CD14-positive monocyte (primary cell): ENCODE measurements around the gene GUCY2D. TPM values are rescaled to one million over a fixed set of nuclear protein-coding genes. Genes with fewer than 3 reads are reported as not detected.

Source experiments
- DNase-seq, 3 donors: peaks; one replicate each; pipeline ENCODE4 v3.0.0-alpha.2; 2011 to 2022
- H2AFZ ChIP-seq: 2 replicates; pipeline ENCODE4 v1.6.0; 2012; ENCODE audit warnings: mild to moderate bottlenecking, low read depth, low read length, inconsistent platforms; ENCODE audit not compliant: insufficient read depth, poor library complexity, severe bottlenecking
- H3K27ac ChIP-seq, 2 donors: 1 replicate in 1 of 2; 2 replicates in 1 of 2; pipeline ENCODE4 v1.5.1; 2012 to 2013; ENCODE audit warnings: low read length in 2 of 2, control low read depth in 1 of 2, inconsistent platforms in 1 of 2, low read depth in 1 of 2, mild to moderate bottlenecking in 1 of 2
- H3K27me3 ChIP-seq, 2 donors: one replicate each; pipeline versions ENCODE4 v1.6.0 to v1.6.1; 2011 to 2013; ENCODE audit warnings: low read length in 2 of 2; ENCODE audit not compliant: control insufficient read depth in 2 of 2, insufficient read depth in 2 of 2
- H3K36me3 ChIP-seq, 2 donors: replicated peaks in 1 of 2; 1 replicate in 1 of 2; 2 replicates in 1 of 2; pipeline versions ENCODE4 v1.5.1 to v1.6.1; 2012 to 2013; ENCODE audit warnings: low read length in 2 of 2, control low read depth in 1 of 2, inconsistent platforms in 1 of 2, mild to moderate bottlenecking in 1 of 2; ENCODE audit not compliant: insufficient read depth in 2 of 2, control insufficient read depth in 1 of 2
- H3K4me1 ChIP-seq, 2 donors: 1 replicate in 1 of 2; 2 replicates in 1 of 2; pipeline versions ENCODE4 v1.5.1 to v1.6.1; 2012 to 2013; ENCODE audit warnings: low read length in 2 of 2, control low read depth in 1 of 2, inconsistent platforms in 1 of 2, mild to moderate bottlenecking in 1 of 2, moderate library complexity in 1 of 2; ENCODE audit not compliant: insufficient read depth in 2 of 2, control insufficient read depth in 1 of 2
- H3K4me2 ChIP-seq: replicated peaks from 2 replicates; pipeline ENCODE3; 2012; ENCODE audit warnings: low read length, moderate library complexity, mild to moderate bottlenecking; ENCODE audit not compliant: poor library complexity, severe bottlenecking; ENCODE audit errors: extremely low read depth
- H3K4me3 ChIP-seq, 3 experiments: fragments of 200-600 bp in 1 of 3; sonication (generic) in 1 of 3; replicated peaks in 1 of 3; 1 replicate in 2 of 3; 2 replicates in 1 of 3; pipeline ENCODE4 v1.5.1; 2011 to 2013; ENCODE audit warnings: low read length in 3 of 3, mild to moderate bottlenecking in 3 of 3, control low read depth in 2 of 3, low read depth in 2 of 3, inconsistent platforms in 1 of 3, moderate library complexity in 1 of 3
- H3K79me2 ChIP-seq: 2 replicates; pipeline ENCODE4 v1.6.0; 2012; ENCODE audit warnings: mild to moderate bottlenecking, control low read depth, inconsistent platforms, low read length, moderate library complexity; ENCODE audit not compliant: insufficient read depth
- H3K9ac ChIP-seq: 2 replicates; pipeline ENCODE4 v1.6.0; 2017; ENCODE audit warnings: low read length, mild to moderate bottlenecking; ENCODE audit not compliant: insufficient read depth, poor library complexity, severe bottlenecking
- H3K9me3 ChIP-seq, 2 donors: replicated peaks in 1 of 2; 1 replicate in 1 of 2; 2 replicates in 1 of 2; pipeline versions ENCODE4 v1.5.1 to v1.6.1; 2012 to 2013; ENCODE audit warnings: low read length in 2 of 2, control low read depth in 1 of 2; ENCODE audit not compliant: control insufficient read depth in 1 of 2, insufficient read depth in 1 of 2
- H4K20me1 ChIP-seq: 2 replicates; pipeline ENCODE4 v1.6.0; 2012; ENCODE audit warnings: mild to moderate bottlenecking, low read length, control low read depth, moderate library complexity; ENCODE audit not compliant: insufficient read depth
- H3K27ac Mint-ChIP-seq, 7 donors: one replicate each; pipeline ENCODE4 v1.8.0; 2020; ENCODE audit warnings: mild to moderate bottlenecking in 7 of 7, mixed read lengths in 7 of 7, moderate library complexity in 6 of 7, inconsistent platforms in 2 of 7
- H3K27me3 Mint-ChIP-seq, 3 donors: one replicate each; pipeline ENCODE4 v1.8.0; 2021 to 2022; ENCODE audit warnings: low read depth in 3 of 3, mild to moderate bottlenecking in 3 of 3, mixed read lengths in 3 of 3, moderate library complexity in 3 of 3, inconsistent platforms in 1 of 3
- H3K36me3 Mint-ChIP-seq, 2 donors: one replicate each; pipeline ENCODE4 v1.8.0; 2020; ENCODE audit warnings: mixed read lengths in 2 of 2, inconsistent platforms in 1 of 2, mild to moderate bottlenecking in 1 of 2
- H3K4me1 Mint-ChIP-seq: one replicate; pipeline ENCODE4 v1.8.0; 2020; ENCODE audit warnings: mild to moderate bottlenecking, mixed read lengths
- H3K4me3 Mint-ChIP-seq, 2 donors: one replicate each; pipeline ENCODE4 v1.8.0; 2020; ENCODE audit warnings: mild to moderate bottlenecking in 2 of 2, mixed read lengths in 2 of 2, moderate library complexity in 1 of 2
- H3K9me3 Mint-ChIP-seq, 7 donors: one replicate each; pipeline ENCODE4 v1.8.0; 2020 to 2022; ENCODE audit warnings: mixed read lengths in 7 of 7, mild to moderate bottlenecking in 6 of 7, moderate library complexity in 6 of 7, inconsistent platforms in 2 of 7
- WGBS: methylation state at CpG from one replicate; pipeline ENCODE4 v1.1.5; 2013; ENCODE audit warnings: missing lambda C conversion rate; ENCODE audit not compliant: insufficient coverage; 5-methylcytosine and 5-hydroxymethylcytosine counted together
- intact Hi-C, 2 donors: fragments of 100-400 bp; cut with micrococcal nuclease; formaldehyde crosslinking; loops; one replicate each; pipeline versions ENCODE4 v1.15.0 to v1.15.1; 2023
- polyA plus RNA-seq, 3 donors: library from polyadenylated mRNA; depleted of rRNA in 1 of 3; unstranded in 2 of 3; stranded (reverse) in 1 of 3; fragments of 300-500 nt in 2 of 3; fragments of >200 nt in 1 of 3; fragmentation: Illumina TruSeq in 2 of 3; gene quantifications; 1 replicate in 2 of 3; 2 replicates in 1 of 3; pipeline ENCODE4 v1.2.3, GENCODE V29; 2012 to 2021
- TF ChIP-seq, protein P1 (sequence below): fragments of 200-600 bp; IDR thresholded peaks from one replicate; pipeline ENCODE4 v1.8.0; 2022; ENCODE audit warnings: antibody characterized with exemption, mild to moderate bottlenecking

Gene GUCY2D
- polyA plus RNA-seq, 3 donors: 0.04 to 0.46 TPM; not detected in 1

- no peak overlapping the region for H3K27ac ChIP-seq
- Mint-ChIP-seq H3K27me3 (peaks cover 21 to 37% (median 27%) of the 10 kb centered on the region in 3 donors), H3K4me3 (no peak overlapping the region), H3K9me3 (peaks cover 0 to 11% (median 0%) of the 10 kb centered on the region in 7 donors), H3K4me1 (peaks cover 73% of the 10 kb centered on the region), H3K36me3 (peaks cover 5 to 6% of the 10 kb centered on the region in 2 donors), H3K27ac (peak overlapping the region in 2 of 7 donors; percentile 46 to 95)
- H3K79me2 ChIP-seq: no peaks in the 10 kb centered on the region
- H3K4me3 ChIP-seq: no peak overlapping the region
- no peak overlapping the region for H3K9ac ChIP-seq
- TF ChIP-seq, protein P1, sequence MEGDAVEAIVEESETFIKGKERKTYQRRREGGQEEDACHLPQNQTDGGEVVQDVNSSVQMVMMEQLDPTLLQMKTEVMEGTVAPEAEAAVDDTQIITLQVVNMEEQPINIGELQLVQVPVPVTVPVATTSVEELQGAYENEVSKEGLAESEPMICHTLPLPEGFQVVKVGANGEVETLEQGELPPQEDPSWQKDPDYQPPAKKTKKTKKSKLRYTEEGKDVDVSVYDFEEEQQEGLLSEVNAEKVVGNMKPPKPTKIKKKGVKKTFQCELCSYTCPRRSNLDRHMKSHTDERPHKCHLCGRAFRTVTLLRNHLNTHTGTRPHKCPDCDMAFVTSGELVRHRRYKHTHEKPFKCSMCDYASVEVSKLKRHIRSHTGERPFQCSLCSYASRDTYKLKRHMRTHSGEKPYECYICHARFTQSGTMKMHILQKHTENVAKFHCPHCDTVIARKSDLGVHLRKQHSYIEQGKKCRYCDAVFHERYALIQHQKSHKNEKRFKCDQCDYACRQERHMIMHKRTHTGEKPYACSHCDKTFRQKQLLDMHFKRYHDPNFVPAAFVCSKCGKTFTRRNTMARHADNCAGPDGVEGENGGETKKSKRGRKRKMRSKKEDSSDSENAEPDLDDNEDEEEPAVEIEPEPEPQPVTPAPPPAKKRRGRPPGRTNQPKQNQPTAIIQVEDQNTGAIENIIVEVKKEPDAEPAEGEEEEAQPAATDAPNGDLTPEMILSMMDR: no peak
- no peak for DNase-seq
- H3K9me3 ChIP-seq: no peaks in the 10 kb centered on the region
- H3K27me3 ChIP-seq: peaks cover 5 to 28% of the 10 kb centered on the region in 2 donors
- H4K20me1 ChIP-seq: no peaks in the 10 kb centered on the region
- 62% methylated on average over 6 of the region's 15 CpGs for WGBS
- H3K36me3 ChIP-seq: no peaks in the 10 kb centered on the region
- intact Hi-C loops: loop anchor here in 1 of 2 donors (5.0 kb wide), 1 partner anchor 35 kb away; no protein-coding TSS in a partner anchor
- no peak overlapping the region for H3K4me2 ChIP-seq
- no peak overlapping the region for H2AFZ ChIP-seq
- H3K4me1 ChIP-seq: peaks cover 60% of the 10 kb centered on the region in 2 donors
These were observed 64.7 kb downstream of the GUCY2D start for GRCh38 chr17:8066841-8067775.

DNA sequence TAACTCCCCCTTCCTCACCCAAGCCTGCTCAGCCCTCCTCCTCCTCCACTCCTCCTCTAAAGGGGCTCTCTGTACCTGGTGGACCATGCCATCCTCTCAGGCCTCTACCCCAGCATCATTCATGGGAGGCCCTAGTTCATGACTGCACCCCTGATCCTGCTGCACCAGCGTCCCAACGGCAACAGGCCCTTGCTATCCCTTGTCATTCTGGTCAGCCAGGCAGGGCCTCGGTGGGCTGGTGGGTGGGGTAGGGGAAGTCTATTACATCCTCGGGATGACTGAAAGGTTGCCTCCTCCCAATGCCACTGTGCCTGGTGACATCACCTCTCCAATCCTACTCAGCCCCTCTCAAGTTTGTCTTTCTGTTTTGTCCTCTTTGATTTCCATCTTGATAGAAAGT, 65.4 kb downstream of the GUCY2D start:
- no CpG with 5 or more reads among the region's 4 CpGs for WGBS
- H3K27me3 ChIP-seq: peaks cover 4 to 28% of the 10 kb centered on the region in 2 donors

More for the DNA sequence above, 65.4 kb downstream of the GUCY2D start:
- Histone ChIP-seq H4K20me1 (no peaks in the 10 kb centered on the region), H3K36me3 (no peaks in the 10 kb centered on the region), H3K9me3 (peaks cover 0 to 2% of the 10 kb centered on the region in 2 donors), H3K9ac (no peak overlapping the region), H2AFZ (no peak overlapping the region), H3K79me2 (no peaks in the 10 kb centered on the region), H3K4me3 (no peak overlapping the region), H3K27ac (no peak overlapping the region), H3K4me2 (no peak overlapping the region), H3K4me1 (peaks cover 67% of the 10 kb centered on the region in 2 donors)
- H3K27ac Mint-ChIP-seq: peak overlapping the region in 5 of 7 donors; percentile 82 to 99 (median 96)
- no peak overlapping the region for H3K4me3 Mint-ChIP-seq
- intact Hi-C loops: loop anchor here in 1 of 2 donors (5.0 kb wide), 1 partner anchor 34 kb away; no protein-coding TSS in a partner anchor
- peaks cover 6 to 9% of the 10 kb centered on the region in 2 donors for H3K36me3 Mint-ChIP-seq
- peaks cover 0 to 16% (median 4%) of the 10 kb centered on the region in 7 donors for H3K9me3 Mint-ChIP-seq
- TF ChIP-seq, protein P1: no peak
- DNase-seq: no peak
- H3K27me3 Mint-ChIP-seq: peaks cover 22 to 37% (median 29%) of the 10 kb centered on the region in 3 donors
- peaks cover 80% of the 10 kb centered on the region for H3K4me1 Mint-ChIP-seq
